Duodenal mucosa (tissue), 2 donors: Measurements from ENCODE around the gene C5orf24.
A peak's percentile ranks its signal among the peaks of the same experiment; 100 is the strongest.
"Not testable (repeated sequence)": the region's sequence is repeated elsewhere in the genome, so short reads cannot be mapped to it uniquely, and the experiment has no call there.

Experiments
- H3K27ac ChIP-seq: one replicate; pipeline ENCODE4 v1.7.0; 2013; ENCODE audit warnings: low read depth, low read length
- H3K27me3 ChIP-seq, 2 donors: one replicate each; pipeline ENCODE4 v1.7.0; 2013; ENCODE audit warnings: low read length in 2 of 2, control low read depth in 1 of 2; ENCODE audit not compliant: insufficient read depth in 2 of 2, control insufficient read depth in 1 of 2
- H3K36me3 ChIP-seq, 2 donors: one replicate each; pipeline ENCODE4 v1.7.0; 2013; ENCODE audit warnings: low read length in 2 of 2, control low read depth in 1 of 2; ENCODE audit not compliant: insufficient read depth in 2 of 2, control insufficient read depth in 1 of 2
- H3K4me1 ChIP-seq, 2 donors: one replicate each; pipeline ENCODE4 v1.7.0; 2013; ENCODE audit warnings: low read length in 2 of 2, control low read depth in 1 of 2; ENCODE audit not compliant: insufficient read depth in 2 of 2, control insufficient read depth in 1 of 2
- H3K4me3 ChIP-seq, 2 donors: one replicate each; pipeline ENCODE4 v1.7.0; 2013; ENCODE audit warnings: low read length in 2 of 2, low read depth in 1 of 2
- H3K9ac ChIP-seq, 2 donors: one replicate each; pipeline ENCODE4 v1.7.0; 2013; ENCODE audit warnings: low read length in 2 of 2, low read depth in 1 of 2
- H3K9me3 ChIP-seq, 2 donors: one replicate each; pipeline ENCODE4 v1.7.0; 2013; ENCODE audit warnings: low read length in 2 of 2, control low read depth in 1 of 2; ENCODE audit not compliant: control insufficient read depth in 1 of 2

Gene C5orf24

GRCh38 chr5:134880937-134881336 lies 35.2 kb downstream of the C5orf24 start:
- not testable (repeated sequence) for H3K9ac ChIP-seq, H3K4me3 ChIP-seq, H3K36me3 ChIP-seq, H3K27me3 ChIP-seq, H3K27ac ChIP-seq, H3K9me3 ChIP-seq
- peaks cover 14 to 17% of the 10 kb centered on the region in 2 donors for H3K4me1 ChIP-seq

- H3K36me3 ChIP-seq, H3K27ac ChIP-seq, H3K9me3 ChIP-seq, H3K4me3 ChIP-seq, H3K9ac ChIP-seq, H3K27me3 ChIP-seq: not testable (repeated sequence)
- peaks cover 7 to 10% of the 10 kb centered on the region in 2 donors for H3K4me1 ChIP-seq
Observed at GRCh38 chr5:134881711-134882110, 35.9 kb downstream of the C5orf24 start.

GRCh38 chr5:134887593-134888159 lies 41.9 kb downstream of the C5orf24 start:
- H3K27me3 ChIP-seq, result no peaks in the 10 kb centered on the region
- no peaks in the 10 kb centered on the region for H3K4me1 ChIP-seq
- H3K36me3 ChIP-seq, result peaks cover 0 to 12% of the 10 kb centered on the region in 2 donors
- H3K9me3 ChIP-seq, result no peaks in the 10 kb centered on the region
- H3K27ac ChIP-seq, result no peak overlapping the region
- no peak overlapping the region for H3K4me3 ChIP-seq
- H3K9ac ChIP-seq, result no peak overlapping the region

GRCh38 chr5:134889335-134889734 lies 43.6 kb downstream of the C5orf24 start:
- no peaks in the 10 kb centered on the region for H3K4me1 ChIP-seq
- H3K27ac ChIP-seq, result no peak overlapping the region
- no peaks in the 10 kb centered on the region for H3K27me3 ChIP-seq
- H3K4me3 ChIP-seq, result no peak overlapping the region
- H3K36me3 ChIP-seq, result peaks cover 0 to 18% of the 10 kb centered on the region in 2 donors
- no peaks in the 10 kb centered on the region for H3K9me3 ChIP-seq
- H3K9ac ChIP-seq, result no peak overlapping the region

- H3K9ac ChIP-seq, result no peak overlapping the region
- H3K27ac ChIP-seq, result no peak overlapping the region
- no peaks in the 10 kb centered on the region for H3K4me1 ChIP-seq
- no peak overlapping the region for H3K4me3 ChIP-seq
- no peaks in the 10 kb centered on the region for H3K9me3 ChIP-seq
- no peaks in the 10 kb centered on the region for H3K27me3 ChIP-seq
- H3K36me3 ChIP-seq, result peaks cover 0 to 23% of the 10 kb centered on the region in 2 donors
Observed at GRCh38 chr5:134891473-134891872, 45.7 kb downstream of the C5orf24 start.

- no peak overlapping the region for H3K9ac ChIP-seq
- H3K4me3 ChIP-seq, result no peak overlapping the region
- H3K27me3 ChIP-seq, result no peaks in the 10 kb centered on the region
- H3K27ac ChIP-seq, result no peak overlapping the region
- no peaks in the 10 kb centered on the region for H3K9me3 ChIP-seq
- H3K36me3 ChIP-seq, result peaks cover 0 to 23% of the 10 kb centered on the region in 2 donors
- no peaks in the 10 kb centered on the region for H3K4me1 ChIP-seq
Observed at GRCh38 chr5:134892282-134892681, 46.5 kb downstream of the C5orf24 start.

- peaks cover 0 to 26% of the 10 kb centered on the region in 2 donors for H3K36me3 ChIP-seq
- no peak overlapping the region for H3K27ac ChIP-seq
- H3K4me3 ChIP-seq, result no peak overlapping the region
- no peak overlapping the region for H3K9ac ChIP-seq
- H3K4me1 ChIP-seq, result no peaks in the 10 kb centered on the region
- H3K27me3 ChIP-seq, result no peaks in the 10 kb centered on the region
- H3K9me3 ChIP-seq, result no peaks in the 10 kb centered on the region
Observed at GRCh38 chr5:134892926-134893325, 47.2 kb downstream of the C5orf24 start.

GRCh38 chr5:134893748-134894505 lies 48.2 kb downstream of the C5orf24 start:
- Histone ChIP-seq H3K27me3 (no peaks in the 10 kb centered on the region), H3K27ac (no peak overlapping the region), H3K4me1 (no peaks in the 10 kb centered on the region), H3K9ac (no peak overlapping the region), H3K9me3 (no peaks in the 10 kb centered on the region), H3K36me3 (peaks cover 1 to 23% of the 10 kb centered on the region in 2 donors), H3K4me3 (no peak overlapping the region)

GRCh38 chr5:134902071-134902801 lies 56.5 kb downstream of the C5orf24 start:
- peaks cover 6 to 9% of the 10 kb centered on the region in 2 donors for H3K36me3 ChIP-seq
- H3K4me1 ChIP-seq, result peaks cover 5 to 8% of the 10 kb centered on the region in 2 donors
- H3K27me3 ChIP-seq, result no peaks in the 10 kb centered on the region
- H3K9me3 ChIP-seq, result no peaks in the 10 kb centered on the region
- H3K4me3 ChIP-seq, result no peak overlapping the region
- no peak overlapping the region for H3K9ac ChIP-seq
- H3K27ac ChIP-seq, result no peak overlapping the region

- Histone ChIP-seq H3K27me3 (no peaks in the 10 kb centered on the region), H3K36me3 (peaks cover 0 to 11% of the 10 kb centered on the region in 2 donors), H3K9me3 (no peaks in the 10 kb centered on the region), H3K4me3 (peak within 1 kb of the TSS; percentile 89), H3K27ac (peak within 1 kb of the TSS; percentile 98), H3K9ac (peak within 1 kb of the TSS; percentile 72 to 76), H3K4me1 (peaks cover 5 to 8% of the 10 kb centered on the region in 2 donors)
Observed at GRCh38 chr5:134904610-134905245, 59.0 kb downstream of the C5orf24 start, which contains the start of gene PCBD2. Gene PCBD2 (plus strand): TSS chr5:134905131. CDS start chr5:134905140, 9 bp downstream.
